Measurements from ENCODE around the gene RPS18. TPM values are rescaled to one million over a fixed set of nuclear protein-coding genes. Genes with fewer than 3 reads are reported as not detected.

RPS18 gene
- polyA plus RNA-seq, 2 of the 4 experiments (the other 2 are of a cell fraction): 3,426 to 3,611 TPM

DNA sequence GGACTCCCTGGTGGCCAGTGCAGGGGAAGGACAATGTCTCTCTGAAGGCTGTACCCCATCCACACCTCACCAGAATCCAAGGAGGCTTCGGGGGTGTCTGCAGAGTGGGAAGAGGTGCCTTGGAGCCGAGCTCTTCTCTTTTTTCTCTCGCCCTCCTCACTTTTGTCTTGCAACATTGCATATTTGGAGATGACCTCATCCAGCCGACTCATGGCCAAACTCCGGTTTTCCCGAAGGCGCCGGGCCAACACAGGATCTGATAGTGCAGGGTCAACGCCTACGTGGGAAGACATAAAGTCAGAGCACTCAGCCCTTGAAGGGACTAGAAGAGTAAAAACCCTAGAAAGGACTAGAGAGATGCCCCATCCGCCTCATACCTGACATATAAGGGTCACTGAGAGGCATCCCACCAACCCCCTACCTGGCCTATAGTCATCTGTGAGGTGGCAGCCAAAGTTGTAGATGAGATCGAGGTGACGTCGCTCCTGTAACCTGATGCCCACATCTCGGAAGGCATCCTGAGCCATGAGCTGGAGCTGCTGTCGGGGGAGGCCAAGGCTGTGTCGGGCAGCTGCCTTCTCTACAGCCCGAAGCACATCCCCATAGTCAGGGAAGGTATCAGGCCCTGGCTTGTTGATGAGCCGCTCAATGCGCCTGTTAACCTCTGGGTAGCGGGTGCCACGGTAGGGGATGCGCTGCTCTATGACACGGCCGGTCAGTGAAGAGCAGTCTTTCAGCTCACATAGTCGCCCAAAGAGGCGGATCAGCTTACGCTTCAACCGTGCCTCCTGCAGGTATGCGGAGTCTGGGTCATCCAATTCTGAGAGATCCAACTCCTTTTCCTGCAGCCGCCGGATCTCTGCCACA lies 48.7 kb downstream of the RPS18 start:
- no peak for ATAC-seq

DNA sequence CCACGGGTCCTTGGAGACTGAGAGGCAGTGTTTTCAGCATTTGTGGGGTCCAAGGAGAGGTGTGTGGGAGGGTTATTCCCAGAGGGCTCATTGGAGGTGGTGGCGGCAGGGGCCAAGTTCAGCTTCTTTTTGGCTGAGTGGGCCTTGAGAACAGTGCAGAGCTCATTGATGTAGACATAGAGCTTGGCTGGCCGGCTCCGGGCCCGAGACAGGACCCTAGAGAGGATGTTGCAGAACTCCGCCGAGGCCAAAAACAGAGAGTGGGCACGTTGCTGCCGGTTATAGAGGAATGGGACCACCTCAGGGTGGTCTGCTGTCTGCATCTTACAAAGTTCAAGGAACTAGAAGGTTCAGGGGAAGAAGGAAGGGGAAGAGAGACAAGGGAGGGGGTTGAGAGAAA lies 49.4 kb downstream of the RPS18 start:
- 96% methylated on average over 8 of the region's 9 CpGs for WGBS (ENCODE audit: missing lambda C conversion rate)
- peak overlapping the region; percentile 98 for H3K4me2 ChIP-seq
- H3K4me3 ChIP-seq: no peak overlapping the region
- peaks cover 39% of the 10 kb centered on the region for H3K4me1 ChIP-seq
- ChIA-PET CTCF (interaction anchor here (1.0 to 1.1 kb wide), 2 partner anchors 63 to 98 kb away, joined by 3 to 5 read pairs; no protein-coding TSS in a partner anchor), POLR2A (no interaction called here)
- peak overlapping the region in 1 of 2 experiments; percentile 97; a peak in 3 of 6 replicates for H3K27ac ChIP-seq
- H3K9me3 ChIP-seq: no peaks in the 10 kb centered on the region
- TF ChIP-seq KDM1A (IDR thresholded peaks at IDR 0.05; ENCODE audit: low read depth) (no peak), NPAS2 (CRISPR knock-in tag; IDR thresholded peaks at IDR 0.05; ENCODE audit: borderline replicate concordance) (no peak), ZSCAN20 (CRISPR knock-in tag; IDR thresholded peaks at IDR 0.05) (no peak), HEYL (CRISPR knock-in tag; IDR thresholded peaks at IDR 0.05) (no peak), POLR2A (IDR thresholded peaks at IDR 0.05; ENCODE audit: low read length) (no peak), HOXB13 (CRISPR knock-in tag; IDR thresholded peaks at IDR 0.05; ENCODE audit: low read depth) (no peak), FOSB (CRISPR knock-in tag; IDR thresholded peaks at IDR 0.05) (no peak), TFCP2L1 (CRISPR knock-in tag; IDR thresholded peaks at IDR 0.05) (no peak), FOXS1 (CRISPR knock-in tag; IDR thresholded peaks at IDR 0.05) (no peak), CHD2 (IDR thresholded peaks at IDR 0.05; ENCODE audit: low read length, partially characterized antibody) (no peak), ZNF302 (CRISPR knock-in tag; IDR thresholded peaks at IDR 0.05) (no peak), POLR2AphosphoS2 (conservative IDR thresholded peaks at IDR 0.05; ENCODE audit: low read length) (no peak), CBX2 (IDR thresholded peaks at IDR 0.05; ENCODE audit: borderline replicate concordance, low read depth) (no peak), JUN (IDR thresholded peaks at IDR 0.05) (no peak), HOXA7 (CRISPR knock-in tag; IDR thresholded peaks at IDR 0.05) (no peak)
- TF ChIP-seq, protein P1, sequence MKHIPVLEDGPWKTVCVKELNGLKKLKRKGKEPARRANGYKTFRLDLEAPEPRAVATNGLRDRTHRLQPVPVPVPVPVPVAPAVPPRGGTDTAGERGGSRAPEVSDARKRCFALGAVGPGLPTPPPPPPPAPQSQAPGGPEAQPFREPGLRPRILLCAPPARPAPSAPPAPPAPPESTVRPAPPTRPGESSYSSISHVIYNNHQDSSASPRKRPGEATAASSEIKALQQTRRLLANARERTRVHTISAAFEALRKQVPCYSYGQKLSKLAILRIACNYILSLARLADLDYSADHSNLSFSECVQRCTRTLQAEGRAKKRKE (CRISPR knock-in tag; IDR thresholded peaks at IDR 0.05; ENCODE audit: low read depth): no peak
- TF ChIP-seq, protein P2, sequence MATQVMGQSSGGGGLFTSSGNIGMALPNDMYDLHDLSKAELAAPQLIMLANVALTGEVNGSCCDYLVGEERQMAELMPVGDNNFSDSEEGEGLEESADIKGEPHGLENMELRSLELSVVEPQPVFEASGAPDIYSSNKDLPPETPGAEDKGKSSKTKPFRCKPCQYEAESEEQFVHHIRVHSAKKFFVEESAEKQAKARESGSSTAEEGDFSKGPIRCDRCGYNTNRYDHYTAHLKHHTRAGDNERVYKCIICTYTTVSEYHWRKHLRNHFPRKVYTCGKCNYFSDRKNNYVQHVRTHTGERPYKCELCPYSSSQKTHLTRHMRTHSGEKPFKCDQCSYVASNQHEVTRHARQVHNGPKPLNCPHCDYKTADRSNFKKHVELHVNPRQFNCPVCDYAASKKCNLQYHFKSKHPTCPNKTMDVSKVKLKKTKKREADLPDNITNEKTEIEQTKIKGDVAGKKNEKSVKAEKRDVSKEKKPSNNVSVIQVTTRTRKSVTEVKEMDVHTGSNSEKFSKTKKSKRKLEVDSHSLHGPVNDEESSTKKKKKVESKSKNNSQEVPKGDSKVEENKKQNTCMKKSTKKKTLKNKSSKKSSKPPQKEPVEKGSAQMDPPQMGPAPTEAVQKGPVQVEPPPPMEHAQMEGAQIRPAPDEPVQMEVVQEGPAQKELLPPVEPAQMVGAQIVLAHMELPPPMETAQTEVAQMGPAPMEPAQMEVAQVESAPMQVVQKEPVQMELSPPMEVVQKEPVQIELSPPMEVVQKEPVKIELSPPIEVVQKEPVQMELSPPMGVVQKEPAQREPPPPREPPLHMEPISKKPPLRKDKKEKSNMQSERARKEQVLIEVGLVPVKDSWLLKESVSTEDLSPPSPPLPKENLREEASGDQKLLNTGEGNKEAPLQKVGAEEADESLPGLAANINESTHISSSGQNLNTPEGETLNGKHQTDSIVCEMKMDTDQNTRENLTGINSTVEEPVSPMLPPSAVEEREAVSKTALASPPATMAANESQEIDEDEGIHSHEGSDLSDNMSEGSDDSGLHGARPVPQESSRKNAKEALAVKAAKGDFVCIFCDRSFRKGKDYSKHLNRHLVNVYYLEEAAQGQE (IDR thresholded peaks at IDR 0.05): no peak
- TF ChIP-seq, protein P3, sequence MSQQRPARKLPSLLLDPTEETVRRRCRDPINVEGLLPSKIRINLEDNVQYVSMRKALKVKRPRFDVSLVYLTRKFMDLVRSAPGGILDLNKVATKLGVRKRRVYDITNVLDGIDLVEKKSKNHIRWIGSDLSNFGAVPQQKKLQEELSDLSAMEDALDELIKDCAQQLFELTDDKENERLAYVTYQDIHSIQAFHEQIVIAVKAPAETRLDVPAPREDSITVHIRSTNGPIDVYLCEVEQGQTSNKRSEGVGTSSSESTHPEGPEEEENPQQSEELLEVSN (IDR thresholded peaks at IDR 0.05; ENCODE audit: borderline replicate concordance, low read depth): no peak
- TF ChIP-seq, protein P4, sequence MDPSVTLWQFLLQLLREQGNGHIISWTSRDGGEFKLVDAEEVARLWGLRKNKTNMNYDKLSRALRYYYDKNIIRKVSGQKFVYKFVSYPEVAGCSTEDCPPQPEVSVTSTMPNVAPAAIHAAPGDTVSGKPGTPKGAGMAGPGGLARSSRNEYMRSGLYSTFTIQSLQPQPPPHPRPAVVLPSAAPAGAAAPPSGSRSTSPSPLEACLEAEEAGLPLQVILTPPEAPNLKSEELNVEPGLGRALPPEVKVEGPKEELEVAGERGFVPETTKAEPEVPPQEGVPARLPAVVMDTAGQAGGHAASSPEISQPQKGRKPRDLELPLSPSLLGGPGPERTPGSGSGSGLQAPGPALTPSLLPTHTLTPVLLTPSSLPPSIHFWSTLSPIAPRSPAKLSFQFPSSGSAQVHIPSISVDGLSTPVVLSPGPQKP (IDR thresholded peaks at IDR 0.05; ENCODE audit: low read depth, low read length): no peak
- TF ChIP-seq, protein P5, sequence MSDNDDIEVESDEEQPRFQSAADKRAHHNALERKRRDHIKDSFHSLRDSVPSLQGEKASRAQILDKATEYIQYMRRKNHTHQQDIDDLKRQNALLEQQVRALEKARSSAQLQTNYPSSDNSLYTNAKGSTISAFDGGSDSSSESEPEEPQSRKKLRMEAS (IDR thresholded peaks at IDR 0.05): no peak
- FAIRE-seq: no peak
- no peak for DNase-seq (ENCODE audit: low read depth in 1 of 2, low spot score in 1 of 2)
- no peak for ATAC-seq

More for the DNA sequence above, 48.7 kb downstream of the RPS18 start:
- Histone ChIP-seq H3K27ac (no peak overlapping the region), H3K4me1 (peaks cover 39% of the 10 kb centered on the region), H3K4me3 (no peak overlapping the region), H3K4me2 (peak overlapping the region; percentile 98; the same call in 1 of the 3 replicates), H3K9me3 (no peaks in the 10 kb centered on the region)
- ChIA-PET POLR2A (no interaction called here), CTCF (interaction anchor here (1.0 to 1.1 kb wide), 3 partner anchors 20 to 98 kb away, joined by 3 to 5 read pairs (median 3); no protein-coding TSS in a partner anchor)
- DNase-seq (ENCODE audit: low read depth in 1 of 2, low spot score in 1 of 2) (no peak), FAIRE-seq (no peak)
- 73% methylated on average over 18 of the region's 32 CpGs for WGBS (ENCODE audit: missing lambda C conversion rate)
- TF ChIP-seq, protein P4 (IDR thresholded peaks at IDR 0.05; ENCODE audit: low read depth, low read length): no peak
- TF ChIP-seq ZSCAN20 (CRISPR knock-in tag; IDR thresholded peaks at IDR 0.05) (no peak), JUNB (IDR thresholded peaks at IDR 0.05) (no peak), JUN (IDR thresholded peaks at IDR 0.05) (no peak), NR3C1 (IDR thresholded peaks at IDR 0.05) (no peak), RNF2 (IDR thresholded peaks at IDR 0.05; ENCODE audit: borderline replicate concordance, low read depth) (no peak), CHD2 (IDR thresholded peaks at IDR 0.05; ENCODE audit: low read length, partially characterized antibody) (no peak)
- TF ChIP-seq, protein P6, sequence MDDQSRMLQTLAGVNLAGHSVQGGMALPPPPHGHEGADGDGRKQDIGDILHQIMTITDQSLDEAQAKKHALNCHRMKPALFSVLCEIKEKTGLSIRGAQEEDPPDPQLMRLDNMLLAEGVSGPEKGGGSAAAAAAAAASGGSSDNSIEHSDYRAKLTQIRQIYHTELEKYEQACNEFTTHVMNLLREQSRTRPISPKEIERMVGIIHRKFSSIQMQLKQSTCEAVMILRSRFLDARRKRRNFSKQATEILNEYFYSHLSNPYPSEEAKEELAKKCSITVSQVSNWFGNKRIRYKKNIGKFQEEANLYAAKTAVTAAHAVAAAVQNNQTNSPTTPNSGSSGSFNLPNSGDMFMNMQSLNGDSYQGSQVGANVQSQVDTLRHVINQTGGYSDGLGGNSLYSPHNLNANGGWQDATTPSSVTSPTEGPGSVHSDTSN (IDR thresholded peaks at IDR 0.05): no peak
